ENCODE data around the gene FASLG.

DNA sequence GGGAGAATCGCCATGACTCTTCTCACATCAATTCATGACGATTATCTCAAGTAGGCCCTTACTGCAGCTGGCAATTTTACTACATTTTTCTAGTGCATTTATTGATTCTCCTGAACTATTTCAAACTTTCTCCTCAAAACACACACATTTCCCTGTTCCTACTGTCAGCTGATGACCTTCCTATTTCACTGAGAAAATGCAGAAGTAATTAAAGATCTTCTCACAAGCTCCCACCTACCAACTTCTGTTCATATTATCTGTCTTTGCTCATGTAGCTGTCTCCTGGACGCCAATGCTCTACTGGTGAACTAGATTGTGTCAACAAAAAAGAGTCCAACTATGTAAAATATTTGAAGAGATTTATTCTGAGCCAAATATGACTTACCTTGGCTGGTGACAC is 36.4 kb upstream of the FASLG start:
- TF ChIP-seq RAD21 (IDR thresholded peaks at IDR 0.05) = no peak
- TF ChIP-seq, protein P1, sequence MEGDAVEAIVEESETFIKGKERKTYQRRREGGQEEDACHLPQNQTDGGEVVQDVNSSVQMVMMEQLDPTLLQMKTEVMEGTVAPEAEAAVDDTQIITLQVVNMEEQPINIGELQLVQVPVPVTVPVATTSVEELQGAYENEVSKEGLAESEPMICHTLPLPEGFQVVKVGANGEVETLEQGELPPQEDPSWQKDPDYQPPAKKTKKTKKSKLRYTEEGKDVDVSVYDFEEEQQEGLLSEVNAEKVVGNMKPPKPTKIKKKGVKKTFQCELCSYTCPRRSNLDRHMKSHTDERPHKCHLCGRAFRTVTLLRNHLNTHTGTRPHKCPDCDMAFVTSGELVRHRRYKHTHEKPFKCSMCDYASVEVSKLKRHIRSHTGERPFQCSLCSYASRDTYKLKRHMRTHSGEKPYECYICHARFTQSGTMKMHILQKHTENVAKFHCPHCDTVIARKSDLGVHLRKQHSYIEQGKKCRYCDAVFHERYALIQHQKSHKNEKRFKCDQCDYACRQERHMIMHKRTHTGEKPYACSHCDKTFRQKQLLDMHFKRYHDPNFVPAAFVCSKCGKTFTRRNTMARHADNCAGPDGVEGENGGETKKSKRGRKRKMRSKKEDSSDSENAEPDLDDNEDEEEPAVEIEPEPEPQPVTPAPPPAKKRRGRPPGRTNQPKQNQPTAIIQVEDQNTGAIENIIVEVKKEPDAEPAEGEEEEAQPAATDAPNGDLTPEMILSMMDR (IDR thresholded peaks at IDR 0.05; ENCODE audit: low read depth, low read length, missing input control) = no peak
- TF ChIP-seq, protein P2, sequence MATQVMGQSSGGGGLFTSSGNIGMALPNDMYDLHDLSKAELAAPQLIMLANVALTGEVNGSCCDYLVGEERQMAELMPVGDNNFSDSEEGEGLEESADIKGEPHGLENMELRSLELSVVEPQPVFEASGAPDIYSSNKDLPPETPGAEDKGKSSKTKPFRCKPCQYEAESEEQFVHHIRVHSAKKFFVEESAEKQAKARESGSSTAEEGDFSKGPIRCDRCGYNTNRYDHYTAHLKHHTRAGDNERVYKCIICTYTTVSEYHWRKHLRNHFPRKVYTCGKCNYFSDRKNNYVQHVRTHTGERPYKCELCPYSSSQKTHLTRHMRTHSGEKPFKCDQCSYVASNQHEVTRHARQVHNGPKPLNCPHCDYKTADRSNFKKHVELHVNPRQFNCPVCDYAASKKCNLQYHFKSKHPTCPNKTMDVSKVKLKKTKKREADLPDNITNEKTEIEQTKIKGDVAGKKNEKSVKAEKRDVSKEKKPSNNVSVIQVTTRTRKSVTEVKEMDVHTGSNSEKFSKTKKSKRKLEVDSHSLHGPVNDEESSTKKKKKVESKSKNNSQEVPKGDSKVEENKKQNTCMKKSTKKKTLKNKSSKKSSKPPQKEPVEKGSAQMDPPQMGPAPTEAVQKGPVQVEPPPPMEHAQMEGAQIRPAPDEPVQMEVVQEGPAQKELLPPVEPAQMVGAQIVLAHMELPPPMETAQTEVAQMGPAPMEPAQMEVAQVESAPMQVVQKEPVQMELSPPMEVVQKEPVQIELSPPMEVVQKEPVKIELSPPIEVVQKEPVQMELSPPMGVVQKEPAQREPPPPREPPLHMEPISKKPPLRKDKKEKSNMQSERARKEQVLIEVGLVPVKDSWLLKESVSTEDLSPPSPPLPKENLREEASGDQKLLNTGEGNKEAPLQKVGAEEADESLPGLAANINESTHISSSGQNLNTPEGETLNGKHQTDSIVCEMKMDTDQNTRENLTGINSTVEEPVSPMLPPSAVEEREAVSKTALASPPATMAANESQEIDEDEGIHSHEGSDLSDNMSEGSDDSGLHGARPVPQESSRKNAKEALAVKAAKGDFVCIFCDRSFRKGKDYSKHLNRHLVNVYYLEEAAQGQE (IDR thresholded peaks at IDR 0.05) = no peak
